SK-N-SH (cell line): ENCODE results near the gene NEU3. TPM values are rescaled to one million over a fixed set of nuclear protein-coding genes. Genes with fewer than 3 reads are reported as not detected.

Experiments
- CTCF ChIA-PET: fragments of 300-600, 350-600 bp; formaldehyde crosslinking; extraction: SDS; loops from one replicate; lab custom pipeline; 2021; lab: Yijun Ruan, JAX
- POLR2A ChIA-PET: fragments of 350-600 bp; sonication (Branson Sonifier 250); formaldehyde crosslinking; extraction: SDS; loops from one replicate; lab custom pipeline; 2020; ENCODE audit warnings: antibody characterized with exemption, inconsistent platforms; lab: Yijun Ruan, JAX
- DNase-seq: peaks from one replicate; pipeline ENCODE4 v3.0.0; 2012
- H2AFZ ChIP-seq: fragments of 200-600 bp; sonication (generic); 2 replicates; pipeline ENCODE4 v1.8.1; 2016; ENCODE audit warnings: antibody characterized with exemption, mild to moderate bottlenecking, low read depth
- H3F3A ChIP-seq: fragments of 200-600 bp; sonication (generic); replicated peaks from 2 replicates; pipeline ENCODE3; 2016; ENCODE audit warnings: antibody characterized with exemption, mild to moderate bottlenecking; ENCODE audit not compliant: insufficient read depth
- H3K27ac ChIP-seq, 2 experiments: fragments of 200-500 bp in 1 of 2; fragments of 200-600 bp in 1 of 2; sonication (Bioruptor generic) in 1 of 2; sonication (generic), shearing (Covaris generic) in 1 of 2; 2 replicates each; pipeline versions ENCODE4 v1.5.1 to v1.6.1; 2014 to 2016; ENCODE audit warnings: low read depth in 2 of 2, inconsistent platforms in 1 of 2, low read length in 1 of 2, mild to moderate bottlenecking in 1 of 2, mixed read lengths in 1 of 2
- H3K27me3 ChIP-seq: fragments of 200-600 bp; sonication (generic), shearing (Covaris generic); 2 replicates; pipeline ENCODE4 v1.6.1; 2016; ENCODE audit warnings: mixed run types; ENCODE audit not compliant: insufficient read depth
- H3K36me3 ChIP-seq, 2 experiments: fragments of 200-500 bp in 1 of 2; fragments of 200-600 bp in 1 of 2; sonication (Bioruptor generic) in 1 of 2; sonication (generic) in 1 of 2; replicated peaks in 1 of 2; 2 replicates each; pipeline versions ENCODE3 to v1.5.1; 2014 to 2016; ENCODE audit warnings: low read length in 1 of 2, mild to moderate bottlenecking in 1 of 2; ENCODE audit not compliant: insufficient read depth in 2 of 2, control insufficient read depth in 1 of 2
- H3K4me1 ChIP-seq, 2 experiments: fragments of 200-500 bp in 1 of 2; fragments of 200-600 bp in 1 of 2; sonication (Bioruptor generic) in 1 of 2; sonication (generic), shearing (Covaris generic) in 1 of 2; 2 replicates each; pipeline versions ENCODE4 v1.5.1 to v1.6.1; 2014 to 2016; ENCODE audit warnings: low read depth in 1 of 2, low read length in 1 of 2, mixed run types in 1 of 2; ENCODE audit not compliant: insufficient read depth in 2 of 2, control insufficient read depth in 1 of 2
- H3K4me2 ChIP-seq: fragments of 200-600 bp; sonication (generic), shearing (Covaris generic); 2 replicates; pipeline ENCODE4 v1.6.1; 2017; ENCODE audit warnings: mixed run types
- H3K4me3 ChIP-seq, 2 experiments: fragments of 200-500 bp in 1 of 2; fragments of 200-600 bp in 1 of 2; sonication (Bioruptor generic) in 1 of 2; sonication (generic), shearing (Covaris generic) in 1 of 2; 2 replicates each; pipeline versions ENCODE4 v1.5.1 to v1.8.1; 2014 to 2016; ENCODE audit warnings: low read depth in 2 of 2, inconsistent platforms in 1 of 2, low read length in 1 of 2, mild to moderate bottlenecking in 1 of 2, mixed read lengths in 1 of 2, moderate library complexity in 1 of 2
- H3K79me2 ChIP-seq: fragments of 200-600 bp; sonication (generic); 2 replicates; pipeline ENCODE4 v1.8.1; 2017; ENCODE audit warnings: mild to moderate bottlenecking; ENCODE audit not compliant: insufficient read depth
- H3K9ac ChIP-seq: fragments of 200-600 bp; sonication (generic); 2 replicates; pipeline ENCODE4 v1.6.1; 2017; ENCODE audit warnings: mixed run types
- H3K9me2 ChIP-seq: fragments of 200-600 bp; sonication (generic); 2 replicates; pipeline ENCODE4 v1.6.1; 2017; ENCODE audit warnings: mixed run types
- H3K9me3 ChIP-seq: fragments of 200-600 bp; sonication (generic); 2 replicates; pipeline ENCODE4 v1.6.1; 2017; ENCODE audit warnings: mixed run types, mild to moderate bottlenecking, moderate library complexity
- H4K20me1 ChIP-seq: fragments of 200-600 bp; sonication (generic); 2 replicates; pipeline ENCODE4 v1.6.1; 2017; ENCODE audit warnings: mild to moderate bottlenecking, mixed run types; ENCODE audit not compliant: insufficient read depth
- CTCF ChIP-seq: fragments of 200-600 bp; sonication (generic); IDR thresholded peaks from 2 replicates; pipeline ENCODE4 v1.6.1; 2017; ENCODE audit warnings: antibody characterized with exemption, mild to moderate bottlenecking, moderate library complexity
- MXI1 ChIP-seq: IDR thresholded peaks from 2 replicates; pipeline ENCODE4 v1.6.1; 2012; ENCODE audit warnings: mild to moderate bottlenecking, low read depth, low read length, improper control_type of control experiment
- PBX3 ChIP-seq: IDR thresholded peaks from 2 replicates; pipeline ENCODE4; 2012
- RAD21 ChIP-seq: IDR thresholded peaks from 2 replicates; pipeline ENCODE4 v1.6.1; 2012; ENCODE audit warnings: mild to moderate bottlenecking, low read length
- RFX5 ChIP-seq: IDR thresholded peaks from 2 replicates; pipeline ENCODE4 v1.6.1; 2012; ENCODE audit warnings: mild to moderate bottlenecking, improper control_type of control experiment, low read length
- RXRA ChIP-seq: IDR thresholded peaks from 2 replicates; pipeline ENCODE4 v1.4.0; 2012; ENCODE audit warnings: low read depth, mild to moderate bottlenecking, borderline replicate concordance
- SIN3A ChIP-seq: IDR thresholded peaks from 2 replicates; pipeline ENCODE4 v1.6.1; 2012; ENCODE audit warnings: low read depth, mild to moderate bottlenecking, low read length, moderate library complexity, borderline replicate concordance
- SMC3 ChIP-seq: IDR thresholded peaks from 2 replicates; pipeline ENCODE4 v1.6.1; 2012; ENCODE audit warnings: low read depth, low read length, improper control_type of control experiment
- TAF1 ChIP-seq: IDR thresholded peaks from 2 replicates; pipeline ENCODE4 v1.6.1; 2012; ENCODE audit warnings: low read depth, mild to moderate bottlenecking, low read length, moderate library complexity, borderline replicate concordance
- USF1 ChIP-seq: IDR thresholded peaks from 2 replicates; pipeline ENCODE4 v1.4.0; 2012; ENCODE audit warnings: low read depth, borderline replicate concordance
- YY1 ChIP-seq: IDR thresholded peaks from 2 replicates; pipeline ENCODE4 v1.4.0; 2012; ENCODE audit warnings: low read depth, mild to moderate bottlenecking
- WGBS: methylation state at CpG from one replicate; pipeline ENCODE4 v1.1.6; 2017; ENCODE audit warnings: low lambda C conversion rate; 5-methylcytosine and 5-hydroxymethylcytosine counted together
- polyA plus RNA-seq, 3 experiments: library from polyadenylated mRNA; depleted of rRNA; stranded (reverse); fragments of >200 nt; gene quantifications; 2 replicates each; pipeline ENCODE4 v1.2.3, GENCODE V29; 2012
- TF ChIP-seq, protein P1 (sequence below): IDR thresholded peaks from 2 replicates; pipeline ENCODE4 v1.6.1; 2012; ENCODE audit warnings: mild to moderate bottlenecking, low read depth, low read length, moderate library complexity
- TF ChIP-seq, protein P2 (sequence below): IDR thresholded peaks from 2 replicates; pipeline ENCODE4 v1.4.0; 2012; ENCODE audit warnings: low read depth, borderline replicate concordance

Gene NEU3
- polyA plus RNA-seq, 1 of the 3 experiments (the other 2 are of a cell fraction): 5.7 TPM

GRCh38 chr11:74971424-74971823 lies 17.3 kb upstream of the NEU3 start:
- Histone ChIP-seq H3K4me2 (no peak overlapping the region), H3F3A (no peaks in the 10 kb centered on the region), H3K9me2 (no peaks in the 10 kb centered on the region), H4K20me1 (no peaks in the 10 kb centered on the region), H3K9me3 (no peaks in the 10 kb centered on the region), H3K27me3 (no peaks in the 10 kb centered on the region)
- TF ChIP-seq SIN3A (no peak), YY1 (no peak), RFX5 (no peak), SMC3 (no peak), PBX3 (no peak), RAD21 (no peak), RXRA (no peak), MXI1 (no peak), TAF1 (no peak), USF1 (no peak), CTCF (no peak)
- TF ChIP-seq, protein P1, sequence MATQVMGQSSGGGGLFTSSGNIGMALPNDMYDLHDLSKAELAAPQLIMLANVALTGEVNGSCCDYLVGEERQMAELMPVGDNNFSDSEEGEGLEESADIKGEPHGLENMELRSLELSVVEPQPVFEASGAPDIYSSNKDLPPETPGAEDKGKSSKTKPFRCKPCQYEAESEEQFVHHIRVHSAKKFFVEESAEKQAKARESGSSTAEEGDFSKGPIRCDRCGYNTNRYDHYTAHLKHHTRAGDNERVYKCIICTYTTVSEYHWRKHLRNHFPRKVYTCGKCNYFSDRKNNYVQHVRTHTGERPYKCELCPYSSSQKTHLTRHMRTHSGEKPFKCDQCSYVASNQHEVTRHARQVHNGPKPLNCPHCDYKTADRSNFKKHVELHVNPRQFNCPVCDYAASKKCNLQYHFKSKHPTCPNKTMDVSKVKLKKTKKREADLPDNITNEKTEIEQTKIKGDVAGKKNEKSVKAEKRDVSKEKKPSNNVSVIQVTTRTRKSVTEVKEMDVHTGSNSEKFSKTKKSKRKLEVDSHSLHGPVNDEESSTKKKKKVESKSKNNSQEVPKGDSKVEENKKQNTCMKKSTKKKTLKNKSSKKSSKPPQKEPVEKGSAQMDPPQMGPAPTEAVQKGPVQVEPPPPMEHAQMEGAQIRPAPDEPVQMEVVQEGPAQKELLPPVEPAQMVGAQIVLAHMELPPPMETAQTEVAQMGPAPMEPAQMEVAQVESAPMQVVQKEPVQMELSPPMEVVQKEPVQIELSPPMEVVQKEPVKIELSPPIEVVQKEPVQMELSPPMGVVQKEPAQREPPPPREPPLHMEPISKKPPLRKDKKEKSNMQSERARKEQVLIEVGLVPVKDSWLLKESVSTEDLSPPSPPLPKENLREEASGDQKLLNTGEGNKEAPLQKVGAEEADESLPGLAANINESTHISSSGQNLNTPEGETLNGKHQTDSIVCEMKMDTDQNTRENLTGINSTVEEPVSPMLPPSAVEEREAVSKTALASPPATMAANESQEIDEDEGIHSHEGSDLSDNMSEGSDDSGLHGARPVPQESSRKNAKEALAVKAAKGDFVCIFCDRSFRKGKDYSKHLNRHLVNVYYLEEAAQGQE: no peak
- TF ChIP-seq, protein P2, sequence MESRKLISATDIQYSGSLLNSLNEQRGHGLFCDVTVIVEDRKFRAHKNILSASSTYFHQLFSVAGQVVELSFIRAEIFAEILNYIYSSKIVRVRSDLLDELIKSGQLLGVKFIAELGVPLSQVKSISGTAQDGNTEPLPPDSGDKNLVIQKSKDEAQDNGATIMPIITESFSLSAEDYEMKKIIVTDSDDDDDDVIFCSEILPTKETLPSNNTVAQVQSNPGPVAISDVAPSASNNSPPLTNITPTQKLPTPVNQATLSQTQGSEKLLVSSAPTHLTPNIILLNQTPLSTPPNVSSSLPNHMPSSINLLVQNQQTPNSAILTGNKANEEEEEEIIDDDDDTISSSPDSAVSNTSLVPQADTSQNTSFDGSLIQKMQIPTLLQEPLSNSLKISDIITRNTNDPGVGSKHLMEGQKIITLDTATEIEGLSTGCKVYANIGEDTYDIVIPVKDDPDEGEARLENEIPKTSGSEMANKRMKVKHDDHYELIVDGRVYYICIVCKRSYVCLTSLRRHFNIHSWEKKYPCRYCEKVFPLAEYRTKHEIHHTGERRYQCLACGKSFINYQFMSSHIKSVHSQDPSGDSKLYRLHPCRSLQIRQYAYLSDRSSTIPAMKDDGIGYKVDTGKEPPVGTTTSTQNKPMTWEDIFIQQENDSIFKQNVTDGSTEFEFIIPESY: no peak
- TF ChIP-seq, all 33 proteins: peak for 0
- Histone ChIP-seq H3K79me2 (peaks cover 30% of the 10 kb centered on the region), H3K27ac (no peak overlapping the region), H2AFZ (no peak overlapping the region), H3K4me3 (no peak overlapping the region), H3K36me3 (peaks cover 40 to 71% of the 10 kb centered on the region in 2 experiments), H3K9ac (no peak overlapping the region), H3K4me1 (no peaks in the 10 kb centered on the region)
- CTCF ChIA-PET: interaction anchor here (1.0 to 1.5 kb wide), 4 partner anchors 9 to 270 kb away, joined by 3 to 5 read pairs (median 4); no protein-coding TSS in a partner anchor
- over 99% methylated on average over 6 of the region's 6 CpGs for WGBS
- no peak for DNase-seq
- POLR2A ChIA-PET: no interaction called here
